Ovary (tissue), 3 donors: ENCODE results near the gene CCL24.
"Not testable (repeated sequence)": the region's sequence is repeated elsewhere in the genome, so short reads cannot be mapped to it uniquely, and the experiment has no call there.

ENCODE experiments used
- POLR2A ChIP-seq: fragments of 450-650 bp; IDR thresholded peaks from one replicate; pipeline ENCODE4 v1.6.1; 2017; ENCODE audit warnings: antibody characterized with exemption, mild to moderate bottlenecking, moderate library complexity
- TF ChIP-seq, protein P1 (sequence below), 3 donors: fragments of 450-650 bp in 2 of 3; fragments of 200-600 bp in 1 of 3; IDR thresholded peaks; one replicate each; pipeline versions ENCODE4 v1.5.1 to v1.8.0; 2016 to 2022; ENCODE audit warnings: antibody characterized with exemption in 3 of 3, mild to moderate bottlenecking in 1 of 3
- donor health status: DM: no; HTN: no; CAD: no.

- TF ChIP-seq, protein P1, sequence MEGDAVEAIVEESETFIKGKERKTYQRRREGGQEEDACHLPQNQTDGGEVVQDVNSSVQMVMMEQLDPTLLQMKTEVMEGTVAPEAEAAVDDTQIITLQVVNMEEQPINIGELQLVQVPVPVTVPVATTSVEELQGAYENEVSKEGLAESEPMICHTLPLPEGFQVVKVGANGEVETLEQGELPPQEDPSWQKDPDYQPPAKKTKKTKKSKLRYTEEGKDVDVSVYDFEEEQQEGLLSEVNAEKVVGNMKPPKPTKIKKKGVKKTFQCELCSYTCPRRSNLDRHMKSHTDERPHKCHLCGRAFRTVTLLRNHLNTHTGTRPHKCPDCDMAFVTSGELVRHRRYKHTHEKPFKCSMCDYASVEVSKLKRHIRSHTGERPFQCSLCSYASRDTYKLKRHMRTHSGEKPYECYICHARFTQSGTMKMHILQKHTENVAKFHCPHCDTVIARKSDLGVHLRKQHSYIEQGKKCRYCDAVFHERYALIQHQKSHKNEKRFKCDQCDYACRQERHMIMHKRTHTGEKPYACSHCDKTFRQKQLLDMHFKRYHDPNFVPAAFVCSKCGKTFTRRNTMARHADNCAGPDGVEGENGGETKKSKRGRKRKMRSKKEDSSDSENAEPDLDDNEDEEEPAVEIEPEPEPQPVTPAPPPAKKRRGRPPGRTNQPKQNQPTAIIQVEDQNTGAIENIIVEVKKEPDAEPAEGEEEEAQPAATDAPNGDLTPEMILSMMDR (IDR thresholded peaks at IDR 0.05) = not testable (repeated sequence)
- not testable (repeated sequence) for TF ChIP-seq POLR2A
Observed at GRCh38 chr7:75779035-75779434, 34.6 kb downstream of the CCL24 start.
